Left kidney (tissue), 2 donors: ENCODE measurements around the gene GALNTL6. TPM values are rescaled to one million over a fixed set of nuclear protein-coding genes. Genes with fewer than 3 reads are reported as not detected.
A peak's percentile ranks its signal among the peaks of the same experiment; 100 is the strongest.
"Not testable (repeated sequence)": the region's sequence is repeated elsewhere in the genome, so short reads cannot be mapped to it uniquely, and the experiment has no call there.

ENCODE experiments used
- DNase-seq: peaks from one replicate; pipeline ENCODE4 v3.0.0-alpha.2; 2013
- polyA plus RNA-seq: library from polyadenylated mRNA; unstranded; fragments of 120-200 nt; gene quantifications from one replicate; pipeline ENCODE4 v1.2.1, GENCODE V29; 2013; ENCODE audit not compliant: insufficient read length

GALNTL6 gene
- polyA plus RNA-seq, 1 donor: 0.78 TPM

DNA sequence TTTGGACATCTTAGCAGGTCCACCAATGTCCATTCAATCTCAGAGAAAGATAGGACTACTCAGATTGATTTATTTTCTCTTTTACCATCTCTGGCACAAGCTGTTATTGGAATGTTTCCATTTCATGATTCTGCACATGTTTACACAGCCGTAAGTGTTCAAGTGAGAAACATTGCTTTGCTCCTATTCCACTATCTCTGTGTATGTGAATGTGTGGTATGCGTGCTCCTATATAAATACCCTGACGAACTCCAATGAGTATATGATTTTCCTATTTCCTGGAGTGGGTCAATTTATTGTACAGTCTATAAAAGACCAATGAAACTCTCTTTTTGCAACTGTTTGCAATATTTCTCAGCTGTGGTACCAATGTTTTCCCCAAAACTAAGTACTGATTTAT lies 1134.4 kb downstream of the GALNTL6 start:
- DNase-seq: no peak

DNA sequence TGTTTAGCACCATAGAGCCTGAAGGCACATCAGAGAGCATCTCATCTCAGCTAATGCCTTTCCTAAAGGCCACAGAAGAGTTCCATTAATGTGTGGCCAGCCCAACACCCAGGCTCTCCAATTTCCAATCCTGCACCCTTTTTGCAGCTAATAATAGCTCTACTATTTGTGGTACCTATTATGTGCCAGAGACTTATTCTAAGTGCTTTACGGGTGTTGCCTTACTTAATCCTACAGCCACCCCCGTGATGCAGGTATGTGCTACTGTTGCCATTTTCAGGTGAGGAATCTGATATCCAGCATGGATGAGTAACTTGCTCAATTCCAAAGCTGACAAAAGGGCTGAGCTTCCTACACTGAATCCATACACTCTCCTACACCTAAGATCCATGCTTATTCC lies 1137.8 kb downstream of the GALNTL6 start:
- DNase-seq: no peak

DNA sequence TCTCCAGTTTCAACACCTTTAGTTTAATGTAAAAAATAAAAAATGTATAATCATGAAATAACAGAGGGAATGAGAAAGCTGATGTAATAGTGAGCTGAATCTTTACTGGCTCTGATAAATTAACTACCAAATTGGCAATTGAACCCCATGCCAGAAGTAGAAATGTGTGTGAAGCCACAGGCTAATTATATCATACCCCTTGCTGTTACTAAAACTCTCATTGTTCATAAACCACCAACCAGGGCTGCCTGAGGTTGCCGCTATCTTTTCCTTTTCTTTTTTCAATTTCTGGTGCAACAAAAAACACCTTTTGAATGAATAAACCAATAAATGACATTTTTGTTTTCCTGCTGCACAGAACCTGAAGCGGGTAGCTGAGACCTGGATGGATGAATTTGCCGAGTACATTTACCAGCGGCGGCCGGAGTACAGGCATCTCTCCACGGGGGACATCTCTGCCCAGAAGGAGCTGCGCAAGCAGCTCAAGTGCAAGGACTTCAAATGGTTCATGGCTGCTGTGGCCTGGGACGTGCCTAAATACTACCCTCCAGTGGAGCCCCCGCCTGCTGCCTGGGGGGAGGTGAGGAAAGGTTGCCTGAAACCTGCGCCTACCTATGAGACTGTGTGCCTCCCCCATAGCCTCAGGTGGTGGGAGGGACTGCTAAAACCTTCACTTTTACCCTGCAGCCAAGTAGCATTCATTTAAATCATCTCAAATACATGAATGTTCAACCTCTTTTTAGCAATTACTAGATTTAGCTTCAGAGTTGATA lies 1138.7 kb downstream of the GALNTL6 start:
- DNase-seq: no peak

- DNase-seq: no peak
Observed at GRCh38 chr4:172953896-172954568, 1140.8 kb downstream of the GALNTL6 start.

DNA sequence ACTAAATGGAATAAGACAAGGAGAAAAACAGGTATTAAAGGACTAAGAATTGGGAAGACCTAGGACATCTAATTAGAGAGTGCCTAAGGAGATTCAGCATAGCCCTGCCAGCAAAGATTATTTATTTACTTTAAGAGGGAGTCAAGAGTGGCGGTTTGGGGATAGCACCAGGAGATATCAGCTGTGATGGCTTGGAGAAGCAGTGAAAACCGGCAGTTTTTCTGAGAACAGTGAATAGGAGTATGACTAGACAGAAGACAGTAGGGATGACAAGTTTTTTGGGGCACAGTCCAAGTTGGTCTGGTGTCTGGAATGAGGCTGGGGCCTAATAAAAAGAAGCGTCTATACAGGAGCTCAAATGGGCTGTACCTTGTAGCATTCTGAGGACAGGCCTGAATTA lies 1143.1 kb downstream of the GALNTL6 start:
- DNase-seq: not testable (repeated sequence)

DNA sequence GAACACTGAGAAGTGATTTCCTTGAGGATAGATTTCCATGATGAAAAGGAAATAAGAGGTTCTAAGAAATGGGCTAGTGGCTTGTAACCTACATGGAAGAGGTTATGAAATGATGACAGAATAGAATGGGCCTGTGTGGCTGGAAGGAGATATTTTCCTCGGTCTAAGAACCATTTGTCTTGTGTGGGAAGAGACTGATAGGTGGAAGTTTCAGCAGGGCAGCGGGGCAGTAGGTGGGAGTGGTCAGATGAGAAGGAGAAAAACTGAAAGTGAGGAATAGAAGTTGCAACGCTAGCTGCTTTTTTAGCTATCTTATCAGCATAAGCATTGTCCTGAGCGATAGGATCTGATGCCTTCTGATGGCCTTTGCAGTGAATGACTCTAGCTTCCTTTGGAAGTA lies 1144.0 kb downstream of the GALNTL6 start:
- no peak for DNase-seq

- DNase-seq: peak; percentile 44
Observed at GRCh38 chr4:172962564-172963353, 1149.6 kb downstream of the GALNTL6 start.

GRCh38 chr4:172963498-172964294 lies 1150.5 kb downstream of the GALNTL6 start:
- DNase-seq: no peak

GRCh38 chr4:172970189-172970588 lies 1157.0 kb downstream of the GALNTL6 start:
- DNase-seq: not testable (repeated sequence)

DNA sequence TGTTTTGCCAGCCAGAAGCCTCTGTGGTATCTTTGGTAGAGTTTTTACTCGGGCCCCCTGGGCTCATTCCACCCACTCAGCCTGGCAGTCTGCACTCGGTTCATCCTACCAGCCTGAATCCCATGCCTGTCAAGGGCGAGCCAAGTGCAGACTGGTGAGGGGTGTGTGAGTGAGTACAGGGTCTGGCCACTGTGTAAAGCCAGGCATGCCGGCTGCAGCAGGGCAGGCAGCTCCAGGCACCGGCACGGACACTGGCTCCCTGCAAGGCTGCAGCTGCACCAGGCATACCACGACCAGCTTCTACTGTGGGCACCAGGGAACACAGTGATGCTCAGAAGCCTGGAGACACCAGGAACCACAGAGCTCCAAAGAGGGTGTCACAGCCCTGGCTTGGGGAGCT lies 1161.4 kb downstream of the GALNTL6 start:
- no peak for DNase-seq

DNA sequence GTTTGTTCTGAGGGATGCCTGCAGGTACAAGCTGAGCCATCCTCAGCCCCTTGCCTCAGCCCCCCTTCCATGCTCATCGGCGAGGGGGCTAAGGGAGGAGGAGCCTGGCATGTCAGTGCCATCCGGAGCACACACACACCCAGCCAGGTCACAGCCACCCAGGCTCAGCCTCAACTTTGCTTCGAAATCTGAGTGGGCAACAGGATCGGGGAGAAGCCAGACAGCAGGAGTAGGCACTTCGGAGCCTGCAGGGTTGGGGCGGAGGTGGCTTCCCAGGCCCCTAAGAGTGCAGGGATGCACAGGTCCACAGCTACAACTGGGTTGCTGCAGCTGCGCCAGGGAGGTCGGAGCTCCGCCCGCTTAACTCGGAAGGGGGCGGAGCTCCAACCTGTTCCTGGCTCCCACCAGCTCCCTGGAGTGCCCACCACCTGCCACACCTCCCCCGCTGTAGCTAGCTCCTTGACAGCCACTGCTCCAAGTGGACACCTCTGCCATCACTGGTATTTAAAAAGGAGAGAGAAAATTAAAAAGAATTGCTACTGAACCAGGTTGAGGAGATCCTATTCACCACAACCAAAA lies 1162.5 kb downstream of the GALNTL6 start:
- DNase-seq: no peak

- not testable (repeated sequence) for DNase-seq
Observed at GRCh38 chr4:172977491-172978041, 1164.4 kb downstream of the GALNTL6 start.

- DNase-seq: no peak
Observed at GRCh38 chr4:172978848-172979247, 1165.6 kb downstream of the GALNTL6 start.

DNA sequence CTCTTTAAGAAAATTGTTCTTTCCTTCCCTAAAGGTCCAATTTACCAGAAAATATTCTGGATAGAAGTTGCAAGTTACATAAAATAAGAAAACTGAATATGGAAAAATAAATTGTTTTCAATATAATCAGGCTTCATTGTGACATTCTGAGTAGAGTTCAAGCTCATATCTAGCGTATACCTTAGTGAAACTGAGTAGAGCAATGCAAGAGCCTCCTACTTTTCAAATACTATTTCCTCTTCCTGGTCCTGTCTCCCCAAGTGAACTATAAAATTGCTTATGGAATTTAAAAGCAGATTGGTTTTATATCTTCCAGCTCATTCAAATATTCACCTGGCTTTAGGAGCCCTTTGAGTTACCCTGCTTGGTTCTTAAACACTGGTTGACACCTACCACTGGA lies 1166.1 kb downstream of the GALNTL6 start:
- no peak for DNase-seq

DNA sequence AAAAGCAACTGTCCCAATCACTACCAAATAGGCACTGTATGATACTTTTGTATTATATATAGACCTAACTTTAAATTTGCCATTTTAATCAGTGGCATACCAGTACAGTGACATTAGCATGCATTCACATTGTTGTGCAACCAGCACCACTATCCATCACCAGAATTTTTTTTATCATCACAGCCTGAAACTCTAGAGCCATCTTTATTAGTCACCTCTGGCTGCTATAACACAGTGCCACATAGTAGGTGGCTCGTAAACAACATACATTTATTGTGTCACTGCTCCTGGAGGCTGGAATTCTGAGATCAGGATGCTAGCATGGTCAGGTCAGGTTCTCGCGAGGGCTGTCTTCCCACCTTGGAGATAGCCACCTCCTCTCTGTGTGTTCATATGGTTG lies 1167.0 kb downstream of the GALNTL6 start:
- DNase-seq: no peak

GRCh38 chr4:172982151-172982590 lies 1169.0 kb downstream of the GALNTL6 start:
- DNase-seq: no peak

- DNase-seq: no peak
Observed at GRCh38 chr4:172983014-172983413, 1169.8 kb downstream of the GALNTL6 start.

DNA sequence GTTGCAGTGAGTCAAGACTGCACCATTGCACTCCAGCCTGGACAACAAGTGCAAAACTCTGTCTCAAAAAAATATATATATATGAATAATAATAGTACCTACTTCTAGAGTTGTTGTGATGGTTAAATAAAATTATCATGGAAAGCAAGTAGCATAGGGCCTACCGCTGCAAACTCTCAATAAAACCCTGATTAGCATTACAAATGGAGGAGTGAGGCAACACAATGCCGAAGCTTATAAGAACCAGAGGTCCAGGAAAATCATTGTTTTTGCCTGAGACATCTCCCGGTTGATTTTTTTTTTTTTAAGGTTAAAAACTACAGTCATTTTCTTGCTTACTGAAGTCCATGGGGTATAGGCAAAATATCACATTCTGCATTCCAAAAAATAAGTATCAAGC lies 1170.4 kb downstream of the GALNTL6 start:
- DNase-seq: no peak

DNA sequence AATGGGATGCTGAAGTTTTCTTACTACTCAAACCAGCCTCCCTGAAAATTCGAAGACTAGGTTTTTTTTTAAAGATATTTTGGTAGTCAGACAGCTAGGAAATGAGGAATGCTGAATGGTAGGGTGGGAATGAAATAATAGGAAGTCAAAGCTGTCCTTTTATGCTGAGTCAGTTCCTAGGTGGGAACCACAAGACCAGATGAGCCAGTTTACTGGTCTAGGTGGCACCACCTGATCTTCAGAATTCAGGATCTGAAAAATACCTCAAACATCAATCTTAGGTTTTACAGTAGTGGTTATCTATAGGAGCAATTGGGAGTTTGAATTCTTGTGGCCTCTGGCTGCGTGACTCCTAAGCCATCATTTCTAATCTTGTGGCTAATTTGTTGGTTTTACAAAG lies 1172.3 kb downstream of the GALNTL6 start:
- DNase-seq: no peak

- DNase-seq: no peak
Observed at GRCh38 chr4:172986114-172986513, 1172.9 kb downstream of the GALNTL6 start.
